Skin epidermis (tissue), 12 donors: ENCODE data around the gene EFNA2.
A peak's percentile ranks its signal among the peaks of the same experiment; 100 is the strongest.
"Not testable (repeated sequence)": the region's sequence is repeated elsewhere in the genome, so short reads cannot be mapped to it uniquely, and the experiment has no call there.

Source experiments
- H3K27ac ChIP-seq, 21 experiments: fragments of 200-600 bp; sonication (generic) in 11 of 21; one replicate each; pipeline ENCODE4 v1.5.0; 2020; ENCODE audit warnings: mild to moderate bottlenecking in 3 of 21, inconsistent platforms in 2 of 21, moderate library complexity in 2 of 21
- H3K4me3 ChIP-seq, 7 experiments: fragments of 200-600 bp; sonication (generic) in 2 of 7; one replicate each; pipeline ENCODE4 v1.5.0; 2020; ENCODE audit warnings: inconsistent platforms in 2 of 7, mild to moderate bottlenecking in 2 of 7, moderate library complexity in 1 of 7

EFNA2 gene

GRCh38 chr19:1307755-1308303 is 22.2 kb downstream of the EFNA2 start:
- H3K27ac ChIP-seq: no peak overlapping the region

DNA sequence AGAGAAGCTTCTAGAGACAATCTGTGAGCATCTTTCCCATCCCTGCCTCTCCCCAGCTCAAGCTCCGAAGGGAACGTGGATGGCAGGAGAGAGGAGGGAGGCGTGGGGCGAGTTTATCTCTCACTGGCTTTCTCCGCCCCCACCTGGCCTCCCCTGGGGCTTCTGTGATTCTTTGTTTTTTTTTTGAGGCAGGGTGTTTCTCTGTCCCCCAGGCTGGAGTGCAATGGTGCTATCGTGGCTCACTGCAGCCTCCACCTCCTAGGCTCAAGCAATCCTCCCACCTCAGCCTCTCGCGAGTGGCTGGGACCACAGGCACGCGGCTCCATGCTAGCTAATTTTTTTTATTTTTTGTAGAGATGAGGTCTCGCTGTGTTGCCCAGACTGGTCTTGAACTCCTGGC is 23.0 kb downstream of the EFNA2 start:
- no peak overlapping the region for H3K27ac ChIP-seq
- no peak overlapping the region for H3K4me3 ChIP-seq

More at GRCh38 chr19:1307755-1308303, 22.2 kb downstream of the EFNA2 start:
- H3K4me3 ChIP-seq: no peak overlapping the region

- Histone ChIP-seq H3K27ac (no peak overlapping the region), H3K4me3 (no peak overlapping the region)
Measured at GRCh38 chr19:1309977-1310852, 24.5 kb downstream of the EFNA2 start.

GRCh38 chr19:1310853-1311180 is 25.1 kb downstream of the EFNA2 start:
- Histone ChIP-seq H3K27ac (no peak overlapping the region), H3K4me3 (no peak overlapping the region)

- Histone ChIP-seq H3K4me3 (no peak overlapping the region), H3K27ac (no peak overlapping the region)
Measured at GRCh38 chr19:1311543-1312091, 25.9 kb downstream of the EFNA2 start.

- no peak overlapping the region for H3K27ac ChIP-seq
- H3K4me3 ChIP-seq: no peak overlapping the region
Measured at GRCh38 chr19:1312767-1313694, 27.4 kb downstream of the EFNA2 start.

- Histone ChIP-seq H3K4me3 (no peak overlapping the region), H3K27ac (no peak overlapping the region)
Measured at GRCh38 chr19:1313695-1314613, 28.3 kb downstream of the EFNA2 start.

DNA sequence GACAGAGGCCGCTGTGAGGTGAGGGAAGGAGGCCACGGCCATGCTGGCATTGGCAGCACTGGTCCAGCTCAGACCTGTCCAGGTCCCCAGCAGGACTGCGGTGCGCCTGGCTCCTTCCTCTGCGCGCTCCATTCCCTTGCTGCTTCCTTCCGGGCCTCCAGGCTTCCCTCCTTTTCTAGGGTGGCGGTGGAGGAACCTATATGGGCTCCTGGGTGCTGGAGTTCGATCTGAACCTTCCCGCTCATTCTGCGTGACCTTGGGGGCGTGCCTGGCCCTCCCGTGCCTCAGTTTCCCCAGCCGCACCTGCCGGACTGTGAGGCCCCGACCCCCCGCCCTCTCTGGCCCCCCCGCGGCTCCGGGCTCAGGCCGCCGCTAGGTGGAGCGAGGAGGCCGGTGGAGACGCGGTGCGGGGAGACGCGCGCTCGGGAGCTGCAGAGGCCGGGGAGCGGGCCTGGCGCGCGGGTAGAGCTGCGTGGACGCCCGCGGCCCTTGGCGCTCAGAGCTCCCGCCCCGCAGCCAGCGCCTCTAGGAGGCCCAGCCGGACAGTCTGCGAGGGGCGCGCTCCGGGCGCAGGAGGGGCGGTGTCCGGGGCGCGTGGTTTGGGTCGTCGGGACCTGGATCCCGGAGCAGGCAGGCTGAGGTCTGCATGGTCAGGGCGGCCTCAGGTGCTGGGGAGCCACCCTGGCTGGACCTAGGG is 29.9 kb downstream of the EFNA2 start:
- Histone ChIP-seq H3K4me3 (peak overlapping the region in 1 of 7 experiments; percentile 10), H3K27ac (no peak overlapping the region)

DNA sequence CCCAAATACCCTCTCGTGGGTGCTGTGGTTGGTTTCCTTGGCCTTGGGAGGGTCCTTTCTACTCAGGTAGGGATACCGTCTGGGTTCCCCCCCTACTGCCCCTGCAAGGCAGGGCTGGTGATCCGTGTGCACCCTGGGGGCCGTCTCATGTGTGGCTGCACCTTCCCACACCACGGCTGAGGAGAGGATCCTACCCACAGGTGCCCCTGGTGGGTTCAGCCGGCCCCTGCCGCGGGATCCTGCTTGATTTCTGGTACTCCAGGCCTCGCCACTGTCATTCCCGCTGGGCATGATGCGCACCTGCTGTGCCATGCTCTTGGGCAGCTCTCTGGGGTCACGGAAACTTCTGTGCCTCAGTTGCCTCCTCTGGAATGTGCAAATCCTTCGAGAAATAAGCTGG is 30.8 kb downstream of the EFNA2 start:
- H3K4me3 ChIP-seq: no peak overlapping the region

DNA sequence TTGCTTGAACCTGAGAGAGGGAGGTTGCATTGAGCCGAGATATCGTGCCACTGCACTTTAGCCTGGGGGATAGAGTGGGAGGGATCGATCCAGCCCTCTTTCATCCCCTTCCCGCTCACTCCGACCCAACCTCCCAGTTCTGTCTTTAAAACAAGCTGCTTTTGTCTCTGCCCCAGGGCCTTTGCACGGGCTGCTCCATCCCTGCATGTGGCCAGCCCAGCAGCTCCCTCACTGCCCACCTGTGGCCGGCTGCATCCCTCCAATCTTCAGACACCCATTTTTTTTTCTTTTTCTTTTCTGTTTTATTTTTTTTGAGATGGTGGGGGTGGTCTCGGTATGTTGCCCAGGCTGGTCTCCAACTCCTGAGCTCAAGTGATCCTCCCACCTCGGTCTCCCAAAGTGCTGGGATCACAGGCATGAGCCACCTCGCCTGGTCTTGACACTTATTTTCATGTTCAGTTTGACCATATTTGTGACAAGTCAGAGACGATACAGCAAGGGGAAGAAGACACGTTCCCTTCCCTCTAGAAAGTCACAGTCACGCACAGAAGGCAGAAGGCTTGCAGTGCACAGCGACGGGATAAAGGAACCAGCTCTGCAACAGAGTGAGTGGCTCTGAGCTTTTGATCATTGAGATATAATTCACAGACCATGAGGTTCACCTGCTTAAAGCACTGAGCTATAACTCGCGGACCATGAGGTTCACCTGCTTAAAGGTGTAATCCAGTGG is 31.8 kb downstream of the EFNA2 start:
- Histone ChIP-seq H3K27ac (no peak overlapping the region), H3K4me3 (no peak overlapping the region)

More for the DNA sequence above, 30.8 kb downstream of the EFNA2 start:
- no peak overlapping the region for H3K27ac ChIP-seq

DNA sequence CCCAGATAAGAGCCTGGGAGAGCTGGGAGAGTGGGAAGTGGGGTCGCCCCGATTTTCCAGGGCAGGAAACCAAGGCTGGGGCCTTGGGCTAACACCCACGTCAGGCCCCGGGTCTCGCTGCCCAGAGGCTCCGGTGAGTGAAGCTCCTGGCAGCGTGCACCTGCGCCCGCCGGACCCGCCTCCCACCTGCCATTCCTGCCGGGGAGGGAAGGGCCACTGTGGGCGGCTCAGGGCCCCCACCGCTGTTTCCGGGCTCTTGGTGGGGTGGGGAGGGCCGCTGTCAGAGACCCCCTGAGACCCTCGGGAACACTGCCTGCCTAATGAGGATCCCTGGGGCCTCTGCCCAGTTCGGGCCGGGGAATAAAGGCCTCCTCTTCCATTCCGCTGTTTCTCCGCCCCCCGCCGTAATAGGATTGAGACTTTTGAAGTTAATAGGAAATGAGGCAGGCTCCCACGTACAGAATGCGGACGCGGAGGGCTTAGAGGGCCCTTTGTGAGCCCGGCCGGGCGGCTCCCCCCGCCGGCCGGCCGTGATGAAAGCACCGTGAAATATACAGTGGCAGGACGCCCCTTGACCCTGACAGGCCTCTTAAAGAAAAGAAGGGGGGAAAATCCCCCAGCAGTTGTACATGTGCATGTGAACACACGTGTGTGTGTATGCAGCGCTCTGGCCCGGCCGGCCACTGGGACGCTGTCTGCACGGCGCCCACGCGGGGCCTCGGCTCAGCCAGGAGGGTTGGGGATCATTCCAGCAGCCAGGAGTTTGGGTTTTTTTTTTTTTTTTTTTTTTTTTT is 33.2 kb downstream of the EFNA2 start:
- Histone ChIP-seq H3K27ac (no peak overlapping the region), H3K4me3 (no peak overlapping the region)

GRCh38 chr19:1320282-1320650 is 34.6 kb downstream of the EFNA2 start:
- not testable (repeated sequence) for H3K27ac ChIP-seq, H3K4me3 ChIP-seq

- no peak overlapping the region for H3K4me3 ChIP-seq
- H3K27ac ChIP-seq: no peak overlapping the region
Measured at GRCh38 chr19:1321539-1321938, 35.9 kb downstream of the EFNA2 start.

- no peak overlapping the region for H3K4me3 ChIP-seq
- H3K27ac ChIP-seq: no peak overlapping the region
Measured at GRCh38 chr19:1322198-1322981, 36.7 kb downstream of the EFNA2 start.

GRCh38 chr19:1324249-1324805 is 38.7 kb downstream of the EFNA2 start:
- H3K4me3 ChIP-seq: peak overlapping the region in 2 of 7 experiments; percentile 11 to 28
- H3K27ac ChIP-seq: peak overlapping the region in 1 of 21 experiments; percentile 57
